H1 (cell line): ENCODE data around the gene IL4. TPM values are rescaled to one million over a fixed set of nuclear protein-coding genes. Genes with fewer than 3 reads are reported as not detected.

Experiments
- CTCF ChIA-PET: fragments of 300-600 bp; sonication (Branson Sonifier 250); formaldehyde crosslinking; loops from one replicate; lab custom pipeline; 2021; ENCODE audit not compliant: partially characterized antibody; lab: Charles Lee
- POLR2A ChIA-PET: fragments of 300-600 bp; sonication (Branson Sonifier 250); formaldehyde crosslinking; loops from one replicate; lab custom pipeline; 2021; ENCODE audit warnings: inconsistent platforms; ENCODE audit not compliant: partially characterized antibody; lab: Charles Lee
- DNase-seq, 2 experiments: peaks; one replicate each; pipeline versions ENCODE4 v3.0.0 to v3.0.0-alpha.2; 2010 to 2022; ENCODE audit warnings: low spot score in 2 of 2, low read depth in 1 of 2, mixed read lengths in 1 of 2
- FAIRE-seq: peaks from 2 replicates; lab custom pipeline; 2011; peaks lifted over from hg19 to GRCh38; lab: Jason Lieb, UNC
- H2AFZ ChIP-seq: 2 replicates; pipeline ENCODE4 v1.8.1; 2012; ENCODE audit warnings: low read length, inconsistent platforms
- H2AK5ac ChIP-seq: 2 replicates; pipeline ENCODE4 v1.6.1; 2013; ENCODE audit warnings: low read depth, low read length
- H2BK120ac ChIP-seq: replicated peaks from 2 replicates; pipeline ENCODE3; 2013; ENCODE audit warnings: low read depth, low read length, inconsistent platforms
- H2BK12ac ChIP-seq: 2 replicates; pipeline ENCODE4 v1.6.1; 2013; ENCODE audit warnings: low read depth, low read length
- H2BK15ac ChIP-seq: 2 replicates; pipeline ENCODE4 v1.6.1; 2013; ENCODE audit warnings: low read length
- H2BK20ac ChIP-seq: 2 replicates; pipeline ENCODE4 v1.6.1; 2013; ENCODE audit warnings: low read length
- H2BK5ac ChIP-seq: 2 replicates; pipeline ENCODE4 v1.6.1; 2013; ENCODE audit warnings: low read depth, low read length
- H3K14ac ChIP-seq: 2 replicates; pipeline ENCODE4 v1.6.1; 2013; ENCODE audit warnings: inconsistent platforms; ENCODE audit not compliant: insufficient read length
- H3K18ac ChIP-seq: 2 replicates; pipeline ENCODE4 v1.6.1; 2013; ENCODE audit warnings: low read length; ENCODE audit errors: extremely low read depth
- H3K23ac ChIP-seq: 2 replicates; pipeline ENCODE4 v1.6.1; 2013; ENCODE audit warnings: inconsistent platforms; ENCODE audit not compliant: insufficient read length
- H3K23me2 ChIP-seq: 2 replicates; pipeline ENCODE4 v1.6.1; 2013; ENCODE audit warnings: low read depth, low read length
- H3K27ac ChIP-seq: 2 replicates; pipeline ENCODE4 v1.6.1; 2011; ENCODE audit warnings: low read depth, low read length, inconsistent platforms
- H3K27me3 ChIP-seq, 4 experiments: replicated peaks in 1 of 4; 1 replicate in 1 of 4; 2 replicates in 3 of 4; pipeline versions ENCODE4 v1.6.1 to v1.8.1; 2011 to 2013; ENCODE audit warnings: low read length in 3 of 4, mild to moderate bottlenecking in 3 of 4, inconsistent platforms in 2 of 4, mixed read lengths in 2 of 4, moderate library complexity in 1 of 4; ENCODE audit not compliant: control insufficient read depth in 3 of 4, insufficient read depth in 3 of 4; ENCODE audit errors: extremely low read depth in 1 of 4
- H3K36me3 ChIP-seq, 4 experiments: 2 replicates each; pipeline versions ENCODE4 v1.6.1 to v1.8.1; 2011 to 2013; ENCODE audit warnings: mild to moderate bottlenecking in 4 of 4, low read length in 3 of 4, moderate library complexity in 2 of 4, control low read depth in 1 of 4, inconsistent platforms in 1 of 4; ENCODE audit not compliant: insufficient read depth in 4 of 4, control insufficient read depth in 2 of 4
- H3K4ac ChIP-seq: replicated peaks from 2 replicates; pipeline ENCODE3; 2013; ENCODE audit warnings: low read length, low read depth, mixed read lengths, inconsistent platforms; ENCODE audit not compliant: insufficient read length
- H3K4me1 ChIP-seq, 4 experiments: replicated peaks in 1 of 4; 1 replicate in 1 of 4; 2 replicates in 3 of 4; pipeline versions ENCODE4 v1.6.1 to v1.8.1; 2011 to 2013; ENCODE audit warnings: low read length in 3 of 4, inconsistent platforms in 2 of 4, mixed read lengths in 1 of 4; ENCODE audit not compliant: insufficient read depth in 4 of 4, control insufficient read depth in 3 of 4
- H3K4me2 ChIP-seq, 2 experiments: 2 replicates each; pipeline versions ENCODE4 v1.6.1 to v1.8.1; 2011 to 2013; ENCODE audit warnings: low read depth in 2 of 2, low read length in 2 of 2, control low read depth in 1 of 2, inconsistent platforms in 1 of 2, mild to moderate bottlenecking in 1 of 2; ENCODE audit not compliant: insufficient read depth in 1 of 2
- H3K4me3 ChIP-seq, 4 experiments: fragments of 200-600, 300-600 bp in 1 of 4; sonication (generic), shearing (Covaris generic), sonication (Bioruptor Twin) in 1 of 4; 2 replicates each; pipeline versions ENCODE4 v1.5.1 to v1.8.1; 2011 to 2016; ENCODE audit warnings: low read length in 4 of 4, low read depth in 3 of 4, control low read depth in 2 of 4, inconsistent platforms in 2 of 4, mild to moderate bottlenecking in 2 of 4, mixed read lengths in 1 of 4, moderate library complexity in 1 of 4; ENCODE audit not compliant: insufficient read depth in 2 of 4; ENCODE audit errors: extremely low read depth in 1 of 4
- H3K56ac ChIP-seq: replicated peaks from 2 replicates; pipeline ENCODE3; 2013; ENCODE audit warnings: low read depth, mild to moderate bottlenecking, mixed read lengths, low read length, inconsistent platforms; ENCODE audit not compliant: insufficient read length
- H3K79me1 ChIP-seq: 2 replicates; pipeline ENCODE4 v1.6.1; 2013; ENCODE audit warnings: low read depth, low read length, control low read depth
- H3K79me2 ChIP-seq, 2 experiments: 2 replicates each; pipeline versions ENCODE4 v1.6.1 to v1.8.1; 2012 to 2013; ENCODE audit warnings: low read length in 2 of 2, mild to moderate bottlenecking in 2 of 2, inconsistent platforms in 1 of 2; ENCODE audit not compliant: insufficient read depth in 2 of 2, control insufficient read depth in 1 of 2
- H3K9ac ChIP-seq, 4 experiments: replicated peaks in 1 of 4; 1 replicate in 1 of 4; 2 replicates in 3 of 4; pipeline versions ENCODE4 v1.6.1 to v1.8.1; 2011 to 2013; ENCODE audit warnings: low read depth in 3 of 4, low read length in 3 of 4, control low read depth in 2 of 4, mild to moderate bottlenecking in 2 of 4, moderate library complexity in 2 of 4, inconsistent platforms in 1 of 4; ENCODE audit errors: extremely low read depth in 1 of 4
- H3K9me3 ChIP-seq, 2 experiments: 2 replicates each; pipeline versions ENCODE4 v1.6.1 to v1.8.1; 2012 to 2013; ENCODE audit warnings: mild to moderate bottlenecking in 2 of 2, moderate library complexity in 2 of 2, control low read depth in 1 of 2, inconsistent platforms in 1 of 2, low read depth in 1 of 2, low read length in 1 of 2, mixed read lengths in 1 of 2; ENCODE audit not compliant: insufficient read depth in 2 of 2
- H4K20me1 ChIP-seq, 2 experiments: replicated peaks in 1 of 2; 2 replicates each; pipeline versions ENCODE3 to v1.8.1; 2011 to 2013; ENCODE audit warnings: inconsistent platforms in 2 of 2, low read length in 2 of 2, mild to moderate bottlenecking in 1 of 2; ENCODE audit not compliant: insufficient read depth in 2 of 2, control insufficient read depth in 1 of 2
- H4K5ac ChIP-seq: 2 replicates; pipeline ENCODE4 v1.6.1; 2013; ENCODE audit warnings: low read length, low read depth, mixed read lengths, inconsistent platforms; ENCODE audit not compliant: insufficient read length
- H4K8ac ChIP-seq: 2 replicates; pipeline ENCODE4 v1.8.0; 2013; ENCODE audit warnings: mild to moderate bottlenecking, moderate library complexity, low read length, inconsistent platforms; ENCODE audit not compliant: insufficient read depth; ENCODE audit errors: extremely low read depth
- H4K91ac ChIP-seq: replicated peaks from 2 replicates; pipeline ENCODE3; 2013; ENCODE audit warnings: low read length, mixed read lengths, inconsistent platforms; ENCODE audit not compliant: insufficient read length
- ASH2L ChIP-seq: fragments of 200-600, 300-600 bp; sonication (generic); IDR thresholded peaks from one replicate; pipeline ENCODE4 v1.7.1; 2017; ENCODE audit warnings: low read length
- RAD21 ChIP-seq, 2 experiments: IDR thresholded peaks in 1 of 2; conservative IDR thresholded peaks in 1 of 2; 2 replicates each; pipeline ENCODE4 v1.6.1; 2011; ENCODE audit warnings: low read depth in 2 of 2, low read length in 2 of 2, improper control_type of control experiment in 1 of 2, inconsistent platforms in 1 of 2, mild to moderate bottlenecking in 1 of 2, moderate library complexity in 1 of 2
- SIX5 ChIP-seq: IDR thresholded peaks from 2 replicates; pipeline ENCODE4 v1.6.1; 2011; ENCODE audit warnings: mild to moderate bottlenecking, low read depth, low read length
- SP2 ChIP-seq: IDR thresholded peaks from 2 replicates; pipeline ENCODE4 v1.6.1; 2012; ENCODE audit warnings: mild to moderate bottlenecking, low read length, inconsistent platforms
- WGBS, 2 experiments: shearing (Covaris generic) in 1 of 2; methylation state at CpG; one replicate each; pipeline versions ENCODE4 v1.1.6 to v1.1.7; 2013 to 2015; ENCODE audit warnings: low lambda C conversion rate in 2 of 2, mixed read lengths in 2 of 2, inconsistent platforms in 1 of 2, low coverage in 1 of 2, missing lambda C conversion rate in 1 of 2; ENCODE audit not compliant: insufficient replicate concordance in 2 of 2, insufficient coverage in 1 of 2, insufficient read length in 1 of 2; ENCODE audit errors: extremely low coverage in 1 of 2, missing lambda C conversion rate in 1 of 2; 5-methylcytosine and 5-hydroxymethylcytosine counted together
- polyA plus RNA-seq, 7 experiments: library from polyadenylated mRNA; depleted of rRNA in 3 of 7; stranded (reverse) in 5 of 7; unstranded in 2 of 7; fragments of >200 nt in 5 of 7; fragments of 200-250 nt in 2 of 7; gene quantifications; 1 replicate in 5 of 7; 2 replicates in 1 of 7; 4 replicates in 1 of 7; pipeline versions ENCODE4 v1.2.1 to v1.2.3, GENCODE V29; 2011 to 2013; ENCODE audit warnings: missing spikeins in 2 of 7, mixed read lengths in 2 of 7
- total RNA-seq: library from RNA; stranded (reverse); fragmentation: NEBNext Ultra II Directional; extraction: Animal tissue kit (Norgen Biotek cat#: 25700); gene quantifications from 2 replicates; pipeline ENCODE4 v1.2.1, GENCODE V29; 2021
- TF ChIP-seq, protein P1 (sequence below): IDR thresholded peaks from 2 replicates; pipeline ENCODE4 v1.6.1; 2011; ENCODE audit warnings: low read length, improper control_type of control experiment

Gene IL4
- total and polyA plus RNA-seq, 2 of the 8 experiments (the other 6 are each of a cell fraction or from before 2014, with no cell fraction given) = not detected

- DNase-seq = no peak
- no peak overlapping the region for H4K91ac ChIP-seq
- H2BK120ac ChIP-seq = no peak overlapping the region
- no peak overlapping the region for H3K4me2 ChIP-seq
- no peak overlapping the region for H3K14ac ChIP-seq
- H3K36me3 ChIP-seq = no peaks in the 10 kb centered on the region
- H2BK12ac ChIP-seq = no peak overlapping the region
- no peaks in the 10 kb centered on the region for H3K4me1 ChIP-seq
- FAIRE-seq = no peak
- no peak overlapping the region for H2BK20ac ChIP-seq
- H4K5ac ChIP-seq = no peak overlapping the region
- no peak overlapping the region for H2BK5ac ChIP-seq
- H4K8ac ChIP-seq = no peak overlapping the region
- no peaks in the 10 kb centered on the region for H3K79me1 ChIP-seq
- no peak overlapping the region for H2AFZ ChIP-seq
- H3K18ac ChIP-seq = no peak overlapping the region
- H3K23ac ChIP-seq = no peak overlapping the region
- WGBS, 2 experiments = 86% methylated on average over 12 of the region's 12 CpGs; no CpG with 5 or more reads in 1 of the 2 experiments
- no peaks in the 10 kb centered on the region for H3K79me2 ChIP-seq
- H3K27ac ChIP-seq = no peak overlapping the region
- H3K9ac ChIP-seq = no peak overlapping the region
- ChIA-PET CTCF (interaction anchor here (1.0 kb wide), 3 partner anchors 11 to 157 kb away, joined by 3 read pairs; no protein-coding TSS in a partner anchor), POLR2A (interaction anchor here (0.6 kb wide), 1 partner anchor 16 kb away, joined by 3 read pairs; no protein-coding TSS in a partner anchor)
- no peaks in the 10 kb centered on the region for H3K9me3 ChIP-seq
- H2AK5ac ChIP-seq = no peak overlapping the region
- no peaks in the 10 kb centered on the region for H3K27me3 ChIP-seq
- no peaks in the 10 kb centered on the region for H4K20me1 ChIP-seq
- H3K23me2 ChIP-seq = no peaks in the 10 kb centered on the region; the same call in 1 of the 2 replicates
- H3K4ac ChIP-seq = no peak overlapping the region
- H2BK15ac ChIP-seq = no peak overlapping the region
- H3K4me3 ChIP-seq = no peak overlapping the region
- H3K56ac ChIP-seq = no peak overlapping the region
- no peak for TF ChIP-seq RAD21 (IDR thresholded peaks at IDR 0.05 in 1 of 2, conservative IDR thresholded peaks at IDR 0.05 in 1 of 2; ENCODE audit: low read depth in 2 of 2, low read length in 2 of 2)
- TF ChIP-seq, protein P1, sequence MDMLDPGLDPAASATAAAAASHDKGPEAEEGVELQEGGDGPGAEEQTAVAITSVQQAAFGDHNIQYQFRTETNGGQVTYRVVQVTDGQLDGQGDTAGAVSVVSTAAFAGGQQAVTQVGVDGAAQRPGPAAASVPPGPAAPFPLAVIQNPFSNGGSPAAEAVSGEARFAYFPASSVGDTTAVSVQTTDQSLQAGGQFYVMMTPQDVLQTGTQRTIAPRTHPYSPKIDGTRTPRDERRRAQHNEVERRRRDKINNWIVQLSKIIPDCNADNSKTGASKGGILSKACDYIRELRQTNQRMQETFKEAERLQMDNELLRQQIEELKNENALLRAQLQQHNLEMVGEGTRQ = no peak
- no peak for TF ChIP-seq SP2
- TF ChIP-seq SIX5 = no peak
- no peak for TF ChIP-seq ASH2L
Measured at GRCh38 chr5:132684922-132685720, 11.3 kb downstream of the IL4 start.
